ENCODE data around the gene ARHGAP10.

- TF ChIP-seq MAX (IDR thresholded peaks at IDR 0.05) (no peak), YY1 (IDR thresholded peaks at IDR 0.05; ENCODE audit: low read depth) (no peak), EP300 (IDR thresholded peaks at IDR 0.05; ENCODE audit: borderline replicate concordance) (no peak), RAD21 (IDR thresholded peaks at IDR 0.05; ENCODE audit: low read depth) (no peak), TAF1 (IDR thresholded peaks at IDR 0.05; ENCODE audit: low read depth) (no peak), ZBTB7A (IDR thresholded peaks at IDR 0.05; ENCODE audit: low read depth) (no peak), TEAD4 (IDR thresholded peaks at IDR 0.05) (no peak)
These were observed 80.0 kb downstream of the ARHGAP10 start for GRCh38 chr4:147811878-147812277.
